HL-60 (cell line): ENCODE data around the gene SORL1.

Experiments used
- DNase-seq, 2 experiments: peaks; one replicate each; pipeline ENCODE4 v3.0.0-alpha.2; 2010 to 2020; ENCODE audit warnings: low read depth in 1 of 2, low spot score in 1 of 2
- H3K27ac ChIP-seq: fragments of 250-450 bp; sonication (Bioruptor Pico); replicated peaks from 2 replicates; pipeline ENCODE4 v1.5.1; 2020; ENCODE audit warnings: mild to moderate bottlenecking, moderate library complexity
- H3K27me3 ChIP-seq: fragments of 250-450 bp; sonication (Bioruptor Pico); 2 replicates; pipeline ENCODE4 v1.5.1; 2021; ENCODE audit warnings: mild to moderate bottlenecking, moderate library complexity; ENCODE audit not compliant: insufficient read depth, poor library complexity, severe bottlenecking
- H3K4me3 ChIP-seq: replicated peaks from 2 replicates; pipeline ENCODE4 v1.5.1; 2011; ENCODE audit warnings: mild to moderate bottlenecking, control low read depth, low read length; ENCODE audit not compliant: insufficient read depth
- CTCF ChIP-seq: IDR thresholded peaks from one replicate; pipeline ENCODE4 v1.5.1; 2011; ENCODE audit warnings: low read length, control low read depth, inconsistent platforms; ENCODE audit not compliant: insufficient read depth
- GABPA ChIP-seq: IDR thresholded peaks from 2 replicates; pipeline ENCODE4 v1.6.1; 2012; ENCODE audit warnings: low read depth
- POLR2AphosphoS5 ChIP-seq: IDR thresholded peaks from 2 replicates; pipeline ENCODE4 v1.6.1; 2012; ENCODE audit warnings: low read depth
- SPI1 ChIP-seq: IDR thresholded peaks from 2 replicates; pipeline ENCODE4 v1.6.1; 2012; ENCODE audit warnings: low read depth, mild to moderate bottlenecking, borderline replicate concordance
- TF ChIP-seq, protein P1 (sequence below): IDR thresholded peaks from 2 replicates; pipeline ENCODE4 v1.6.1; 2012; ENCODE audit warnings: low read depth; ENCODE audit not compliant: insufficient replicate concordance

Gene SORL1

DNA sequence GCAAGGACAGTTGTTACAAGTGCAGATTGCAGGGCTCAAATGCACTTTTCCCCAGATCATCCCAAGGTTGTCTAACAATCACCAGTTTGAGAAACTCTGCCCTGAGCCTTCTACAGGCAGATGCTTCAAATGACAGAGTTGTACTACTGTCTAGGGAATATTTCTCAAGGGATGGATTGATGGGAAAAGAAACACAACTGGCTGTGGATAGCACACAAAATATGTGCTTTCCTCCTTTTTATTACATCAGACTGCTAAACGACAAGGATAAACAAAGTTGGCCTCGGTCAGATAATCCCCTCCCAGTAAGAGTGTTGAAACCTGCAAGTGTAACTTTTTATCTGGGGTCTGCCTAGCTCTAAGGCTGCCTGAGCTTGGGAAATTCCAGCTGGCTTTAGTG is 47.3 kb downstream of the SORL1 start:
- Histone ChIP-seq H3K27ac (no peak overlapping the region), H3K27me3 (no peaks in the 10 kb centered on the region), H3K4me3 (no peak overlapping the region)
- TF ChIP-seq SPI1, result no peak
- no peak for TF ChIP-seq POLR2AphosphoS5
- no peak for TF ChIP-seq GABPA
- no peak for TF ChIP-seq CTCF
- TF ChIP-seq, protein P1, sequence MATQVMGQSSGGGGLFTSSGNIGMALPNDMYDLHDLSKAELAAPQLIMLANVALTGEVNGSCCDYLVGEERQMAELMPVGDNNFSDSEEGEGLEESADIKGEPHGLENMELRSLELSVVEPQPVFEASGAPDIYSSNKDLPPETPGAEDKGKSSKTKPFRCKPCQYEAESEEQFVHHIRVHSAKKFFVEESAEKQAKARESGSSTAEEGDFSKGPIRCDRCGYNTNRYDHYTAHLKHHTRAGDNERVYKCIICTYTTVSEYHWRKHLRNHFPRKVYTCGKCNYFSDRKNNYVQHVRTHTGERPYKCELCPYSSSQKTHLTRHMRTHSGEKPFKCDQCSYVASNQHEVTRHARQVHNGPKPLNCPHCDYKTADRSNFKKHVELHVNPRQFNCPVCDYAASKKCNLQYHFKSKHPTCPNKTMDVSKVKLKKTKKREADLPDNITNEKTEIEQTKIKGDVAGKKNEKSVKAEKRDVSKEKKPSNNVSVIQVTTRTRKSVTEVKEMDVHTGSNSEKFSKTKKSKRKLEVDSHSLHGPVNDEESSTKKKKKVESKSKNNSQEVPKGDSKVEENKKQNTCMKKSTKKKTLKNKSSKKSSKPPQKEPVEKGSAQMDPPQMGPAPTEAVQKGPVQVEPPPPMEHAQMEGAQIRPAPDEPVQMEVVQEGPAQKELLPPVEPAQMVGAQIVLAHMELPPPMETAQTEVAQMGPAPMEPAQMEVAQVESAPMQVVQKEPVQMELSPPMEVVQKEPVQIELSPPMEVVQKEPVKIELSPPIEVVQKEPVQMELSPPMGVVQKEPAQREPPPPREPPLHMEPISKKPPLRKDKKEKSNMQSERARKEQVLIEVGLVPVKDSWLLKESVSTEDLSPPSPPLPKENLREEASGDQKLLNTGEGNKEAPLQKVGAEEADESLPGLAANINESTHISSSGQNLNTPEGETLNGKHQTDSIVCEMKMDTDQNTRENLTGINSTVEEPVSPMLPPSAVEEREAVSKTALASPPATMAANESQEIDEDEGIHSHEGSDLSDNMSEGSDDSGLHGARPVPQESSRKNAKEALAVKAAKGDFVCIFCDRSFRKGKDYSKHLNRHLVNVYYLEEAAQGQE, result no peak
- DNase-seq, result no peak

- H3K4me3 ChIP-seq, result no peak overlapping the region
- H3K27ac ChIP-seq, result no peak overlapping the region
- DNase-seq, result no peak
- H3K27me3 ChIP-seq, result no peaks in the 10 kb centered on the region
- TF ChIP-seq POLR2AphosphoS5 (no peak), SPI1 (no peak), GABPA (no peak), CTCF (no peak)
- TF ChIP-seq, protein P1, result no peak
These were observed 48.2 kb downstream of the SORL1 start for GRCh38 chr11:121500275-121500674.

DNA sequence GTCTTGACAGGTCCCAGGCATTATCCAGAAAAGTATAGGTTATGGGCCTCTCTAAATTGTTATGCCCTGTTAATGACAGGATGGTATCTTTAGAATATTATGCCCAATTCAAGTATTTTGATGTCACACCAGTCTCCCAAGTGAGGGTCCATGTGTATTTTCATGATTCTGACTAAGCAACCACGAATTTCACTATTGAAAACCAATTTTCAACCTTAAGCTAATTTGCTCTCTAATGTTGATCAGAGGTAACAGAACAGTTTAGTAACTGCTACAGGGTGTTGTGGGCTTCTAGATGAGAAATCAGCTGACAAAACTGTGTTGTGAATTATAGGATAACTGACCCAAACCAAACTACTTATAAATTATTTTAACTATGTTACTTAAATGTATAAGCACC is 48.6 kb downstream of the SORL1 start:
- H3K4me3 ChIP-seq, result no peak overlapping the region
- no peaks in the 10 kb centered on the region for H3K27me3 ChIP-seq
- DNase-seq, result no peak
- TF ChIP-seq SPI1 (no peak), POLR2AphosphoS5 (no peak), GABPA (no peak), CTCF (no peak)
- TF ChIP-seq, protein P1, result no peak
- no peak overlapping the region for H3K27ac ChIP-seq
